Pancreas (tissue), 10 donors: ENCODE measurements around the gene FOXC2. TPM values are rescaled to one million over a fixed set of nuclear protein-coding genes. Genes with fewer than 3 reads are reported as not detected.

Experiments
- ATAC-seq, 4 donors: fragments of 200-7000 bp; cut with Tn5 transposase; one replicate each; pipeline versions ENCODE4 v1.8.0 to v1.9.1; 2020; ENCODE audit warnings: mild to moderate bottlenecking in 4 of 4, moderate library complexity in 4 of 4
- DNase-seq, 6 donors: peaks; one replicate each; pipeline ENCODE4 v3.0.0-alpha.2; 2020
- FAIRE-seq: peaks from 2 replicates; lab custom pipeline; 2012; peaks lifted over from hg19 to GRCh38; lab: Jason Lieb, UNC
- H3K27ac ChIP-seq, 4 donors: fragments of 200-600 bp; sonication (generic); 1 replicate in 3 of 4; 2 replicates in 1 of 4; pipeline versions ENCODE4 v1.5.0 to v1.8.0; 2020
- H3K27me3 ChIP-seq, 4 donors: fragments of 200-600 bp; one replicate each; pipeline ENCODE4 v1.8.0; 2021
- H3K36me3 ChIP-seq, 3 donors: fragments of 200-600 bp; sonication (generic) in 1 of 3; one replicate each; pipeline versions ENCODE4 v1.5.0 to v1.8.0; 2020 to 2021
- H3K4me1 ChIP-seq, 3 donors: fragments of 200-600 bp; one replicate each; pipeline ENCODE4 v1.8.0; 2021
- H3K4me3 ChIP-seq, 4 donors: fragments of 200-600 bp; sonication (generic) in 2 of 4; one replicate each; pipeline versions ENCODE4 v1.5.0 to v1.8.0; 2020 to 2021
- H3K9me3 ChIP-seq, 4 donors: fragments of 200-600 bp; one replicate each; pipeline ENCODE4 v1.8.0; 2021
- WGBS, 2 donors: extraction: QIAGEN DNeasy Blood & Tissue Kit; methylation state at CpG; one replicate each; pipeline ENCODE4 v1.1.7; 2013; 5-methylcytosine and 5-hydroxymethylcytosine counted together
- intact Hi-C, 3 donors: fragments of 100-400 bp; cut with DNase I; formaldehyde crosslinking; loops; one replicate each; pipeline versions ENCODE4 v1.11.1 to v1.14.2; 2022
- polyA plus RNA-seq, 2 donors: library from polyadenylated mRNA; stranded (reverse); fragments of 200-250 nt; gene quantifications; one replicate each; pipeline ENCODE4 v1.2.3, GENCODE V29; 2013
- total RNA-seq, 6 donors: library from RNA; stranded (reverse); fragmentation: NEBNext Ultra II Directional in 4 of 6; extraction: Animal tissue kit (Norgen Biotek cat#: 25700) in 4 of 6; gene quantifications; one replicate each; pipeline versions ENCODE4 v1.2.1 to v1.2.4, GENCODE V29; 2021 to 2023
- TF ChIP-seq, protein P1 (sequence below), 4 donors: fragments of 200-600 bp; sonication (generic) in 3 of 4; IDR thresholded peaks; one replicate each; pipeline versions ENCODE4 v1.5.0 to v1.8.0; 2021; ENCODE audit warnings: antibody characterized with exemption in 4 of 4
- donor health status: healthy with polysubstance abuse.
- donor health status: DM: no; HTN: no; CAD: no; lungs with moderate emphysema.
- donor health status: DM: no; HTN: no; CAD: no.
- donor health status: control.
- donor health status: control.
- donor health status: Bipolar disorder and iron deficiency.
- donor health status: DM: yes; HTN: yes; CAD: no.
- donor health status: DM: no; HTN: no; CAD: no.
- donor health status: DM: no; HTN: no; CAD: no.
- donor health status: DM: yes; HTN: yes; CAD: no.

The FOXC2 gene
- total and polyA plus RNA-seq, 8 donors, result 0.06 to 0.23 (median 0.17) TPM; not detected in 3

DNA sequence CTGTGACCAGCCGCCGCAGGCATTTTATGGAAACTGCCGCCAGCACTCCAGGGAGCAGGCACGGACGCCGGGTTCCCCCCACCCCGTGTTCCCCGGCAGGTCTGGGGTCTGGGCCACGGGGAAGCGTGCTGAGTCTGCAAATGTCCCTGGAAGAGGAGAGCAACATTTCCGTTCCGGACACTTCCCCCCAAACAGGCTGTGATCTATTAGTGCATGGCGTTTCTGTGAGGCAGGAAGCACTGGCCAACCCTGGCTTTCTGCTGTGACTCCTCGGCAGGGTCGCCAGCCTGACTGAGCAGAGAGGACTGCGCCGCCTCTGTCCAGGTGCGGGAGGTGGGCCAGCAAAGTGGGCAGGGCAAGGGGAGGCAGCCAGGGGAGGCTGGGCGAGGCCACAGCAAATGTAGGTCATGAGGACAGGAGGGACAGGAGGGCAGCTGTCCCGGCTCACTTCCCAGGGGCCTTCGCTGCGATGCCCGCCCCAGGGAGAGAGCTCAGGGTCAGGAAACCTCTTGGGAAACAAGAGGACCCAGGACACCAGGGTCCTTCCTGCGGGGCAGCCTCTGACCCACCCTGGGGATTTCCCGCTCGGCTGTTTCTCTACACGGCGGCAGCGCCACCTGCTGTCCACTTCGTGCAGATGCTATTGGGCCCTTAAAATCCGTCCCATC, 46.8 kb upstream of the FOXC2 start:
- peaks cover 0 to 35% (median under 1%) of the 10 kb centered on the region in 4 donors for H3K27me3 ChIP-seq
- H3K4me3 ChIP-seq, result no peak overlapping the region
- FAIRE-seq, result no peak
- intact Hi-C loops, result loop anchor here (5.0 to 10.0 kb wide), 5 partner anchors 55 to 697 kb away; no protein-coding TSS in a partner anchor
- DNase-seq, result peak in 4 of 6 donors; percentile 15 to 84 (median 41)
- TF ChIP-seq, protein P1, sequence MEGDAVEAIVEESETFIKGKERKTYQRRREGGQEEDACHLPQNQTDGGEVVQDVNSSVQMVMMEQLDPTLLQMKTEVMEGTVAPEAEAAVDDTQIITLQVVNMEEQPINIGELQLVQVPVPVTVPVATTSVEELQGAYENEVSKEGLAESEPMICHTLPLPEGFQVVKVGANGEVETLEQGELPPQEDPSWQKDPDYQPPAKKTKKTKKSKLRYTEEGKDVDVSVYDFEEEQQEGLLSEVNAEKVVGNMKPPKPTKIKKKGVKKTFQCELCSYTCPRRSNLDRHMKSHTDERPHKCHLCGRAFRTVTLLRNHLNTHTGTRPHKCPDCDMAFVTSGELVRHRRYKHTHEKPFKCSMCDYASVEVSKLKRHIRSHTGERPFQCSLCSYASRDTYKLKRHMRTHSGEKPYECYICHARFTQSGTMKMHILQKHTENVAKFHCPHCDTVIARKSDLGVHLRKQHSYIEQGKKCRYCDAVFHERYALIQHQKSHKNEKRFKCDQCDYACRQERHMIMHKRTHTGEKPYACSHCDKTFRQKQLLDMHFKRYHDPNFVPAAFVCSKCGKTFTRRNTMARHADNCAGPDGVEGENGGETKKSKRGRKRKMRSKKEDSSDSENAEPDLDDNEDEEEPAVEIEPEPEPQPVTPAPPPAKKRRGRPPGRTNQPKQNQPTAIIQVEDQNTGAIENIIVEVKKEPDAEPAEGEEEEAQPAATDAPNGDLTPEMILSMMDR (IDR thresholded peaks at IDR 0.05), result peak; percentile 73 to 88 (median 82)
- peak; percentile 47 to 75 (median 68) for ATAC-seq
- H3K9me3 ChIP-seq, result no peaks in the 10 kb centered on the region
- H3K4me1 ChIP-seq, result no peaks in the 10 kb centered on the region
- WGBS, 2 donors, result 22% methylated on average over 31 of the region's 31 CpGs
- no peaks in the 10 kb centered on the region for H3K36me3 ChIP-seq
- H3K27ac ChIP-seq, result no peak overlapping the region

DNA sequence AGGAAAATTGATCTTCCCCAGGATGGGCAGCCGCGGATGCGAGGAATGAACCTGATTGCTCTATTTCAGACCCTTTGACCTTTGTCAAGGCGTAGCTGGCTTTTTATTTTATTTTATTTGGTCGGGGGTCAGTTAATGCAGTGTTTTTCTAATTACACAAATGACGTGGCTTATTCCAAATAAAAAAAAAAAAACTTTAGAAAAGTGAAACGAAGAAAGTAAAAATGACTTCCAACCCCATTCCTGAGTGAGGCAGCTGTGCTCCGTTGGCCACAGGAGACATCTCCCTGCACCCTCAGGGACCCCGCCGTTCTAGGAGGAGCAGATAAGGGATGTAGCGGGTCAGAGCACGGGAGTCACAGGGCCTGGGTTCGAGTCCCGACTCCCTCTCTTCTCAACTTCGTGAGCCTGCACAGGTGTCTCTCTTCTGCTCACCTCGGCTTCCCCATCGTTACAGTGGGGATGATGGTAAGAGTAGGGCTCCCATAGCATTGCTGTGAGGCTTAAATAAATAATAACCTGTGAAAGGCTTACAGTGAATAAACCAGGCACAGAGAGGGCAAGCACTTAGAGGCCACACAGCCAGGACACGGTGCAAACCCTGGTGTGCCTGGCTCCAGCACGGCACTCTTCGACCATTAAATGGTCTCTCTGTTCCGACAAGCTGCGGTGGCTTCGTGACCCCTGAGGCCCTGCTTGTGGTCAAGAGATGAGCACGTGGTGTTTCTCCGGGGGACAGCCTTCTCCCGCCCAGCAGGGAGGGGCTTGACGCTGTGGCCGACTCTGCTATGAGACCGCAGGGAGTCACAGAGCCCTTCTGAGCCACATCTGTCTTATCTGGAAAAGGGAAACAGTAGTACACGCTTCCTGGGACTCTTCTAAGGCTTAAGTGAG, 46.1 kb upstream of the FOXC2 start:
- Histone ChIP-seq H3K4me3 (no peak overlapping the region), H3K9me3 (no peaks in the 10 kb centered on the region), H3K36me3 (no peaks in the 10 kb centered on the region), H3K27me3 (peaks cover 0 to 32% (median 0%) of the 10 kb centered on the region in 4 donors), H3K27ac (no peak overlapping the region), H3K4me1 (no peaks in the 10 kb centered on the region)
- WGBS, 2 donors, result 32 to 43% methylated on average over 30 of the region's 30 CpGs
- DNase-seq (no peak), FAIRE-seq (no peak), ATAC-seq (no peak)
- TF ChIP-seq, protein P1 (IDR thresholded peaks at IDR 0.05), result no peak
- intact Hi-C loops, result loop anchor here in 1 of 3 donors (10.0 kb wide), 1 partner anchor 56 kb away; no protein-coding TSS in a partner anchor

DNA sequence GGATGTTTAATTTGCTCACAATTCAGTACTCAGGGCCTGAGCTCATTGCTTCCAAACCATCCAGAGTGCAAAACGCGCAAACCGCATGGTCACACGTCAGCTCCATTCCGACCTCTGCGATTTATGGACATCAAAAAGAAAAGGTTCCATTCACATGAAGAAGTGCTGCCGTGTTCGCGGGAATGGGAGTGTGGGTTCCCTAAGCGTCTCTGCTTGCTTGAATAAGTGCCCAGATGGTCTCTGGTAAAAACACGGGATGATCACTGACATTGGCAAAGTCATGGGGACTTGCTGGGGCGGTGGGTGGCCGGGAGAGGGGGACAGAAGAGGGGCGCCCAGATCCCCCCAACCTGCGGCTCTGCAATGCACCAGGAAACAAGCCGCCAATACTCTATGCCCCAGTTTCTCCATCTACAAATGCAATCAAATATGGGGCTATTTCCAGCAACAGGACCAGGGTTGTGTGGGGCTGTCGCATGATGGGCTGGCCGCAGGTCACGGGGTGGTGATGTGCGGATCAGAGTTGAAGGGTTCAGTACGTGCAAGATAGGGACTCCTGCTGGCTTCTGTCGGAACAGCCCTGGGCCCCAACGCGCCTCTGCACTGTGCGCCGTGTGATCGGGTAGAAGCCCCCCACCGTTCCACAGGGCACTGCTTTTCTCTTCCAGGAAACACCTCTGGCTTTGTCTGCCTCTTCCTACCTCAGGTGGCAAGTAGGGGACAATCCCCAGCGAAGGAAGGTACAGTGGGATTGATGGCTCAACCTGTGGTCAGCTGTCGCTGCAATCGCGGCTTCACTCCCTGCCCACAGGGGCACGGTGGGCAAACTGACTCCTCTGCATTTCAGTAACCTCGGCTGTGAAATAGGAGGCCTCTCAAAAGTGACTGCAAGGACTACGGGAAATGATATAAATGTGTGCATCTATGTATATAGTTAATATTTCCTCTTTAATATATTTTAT, 45.1 kb upstream of the FOXC2 start:
- no peak for DNase-seq
- WGBS, 2 donors, result 70 to 75% methylated on average over 35 of the region's 35 CpGs
- TF ChIP-seq, protein P1 (IDR thresholded peaks at IDR 0.05), result no peak
- intact Hi-C loops, result loop anchor here in 1 of 3 donors (10.0 kb wide), 1 partner anchor 57 kb away; no protein-coding TSS in a partner anchor
- no peak overlapping the region for H3K4me3 ChIP-seq
- H3K27me3 ChIP-seq, result peaks cover 0 to 23% (median 0%) of the 10 kb centered on the region in 4 donors
- ATAC-seq, result no peak
- no peaks in the 10 kb centered on the region for H3K4me1 ChIP-seq
- no peak overlapping the region for H3K27ac ChIP-seq
- H3K36me3 ChIP-seq, result no peaks in the 10 kb centered on the region
- FAIRE-seq, result no peak
- no peaks in the 10 kb centered on the region for H3K9me3 ChIP-seq

DNA sequence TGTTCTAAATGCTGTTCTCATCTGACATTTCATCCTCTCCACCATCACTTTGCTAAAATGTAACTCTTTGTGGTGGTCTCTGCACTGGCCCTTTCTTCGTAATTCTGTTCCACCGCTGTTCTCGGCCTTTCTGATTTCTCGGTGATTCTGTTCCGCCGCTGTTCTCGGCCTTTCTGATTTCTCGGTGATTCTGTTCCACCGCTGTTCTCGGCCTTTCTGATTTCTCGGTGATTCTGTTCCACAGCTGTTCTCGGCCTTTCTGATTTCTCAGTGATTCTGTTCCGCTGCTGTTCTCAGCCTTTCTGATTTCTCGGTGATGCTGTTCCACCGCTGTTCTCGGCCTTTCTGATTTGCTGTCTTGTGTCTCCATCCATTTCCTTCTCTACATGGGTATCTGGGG, 44.0 kb upstream of the FOXC2 start:
- TF ChIP-seq, protein P1 (IDR thresholded peaks at IDR 0.05), result no peak
- 85 to 89% methylated on average over 16 of the region's 16 CpGs for WGBS, 2 donors
- intact Hi-C loops, result loop anchor here in 1 of 3 donors (10.0 kb wide), 1 partner anchor 58 kb away; no protein-coding TSS in a partner anchor

More for the DNA sequence above, 44.0 kb upstream of the FOXC2 start:
- no peak overlapping the region for H3K27ac ChIP-seq
- no peak for ATAC-seq
- no peak overlapping the region for H3K4me3 ChIP-seq
- no peaks in the 10 kb centered on the region for H3K36me3 ChIP-seq
- no peaks in the 10 kb centered on the region for H3K9me3 ChIP-seq
- no peak for DNase-seq
- no peaks in the 10 kb centered on the region for H3K4me1 ChIP-seq
- H3K27me3 ChIP-seq, result peaks cover 0 to 18% (median 0%) of the 10 kb centered on the region in 4 donors
- no peak for FAIRE-seq
